ENCODE measurements around the gene GPR143.

Gene GPR143

DNA sequence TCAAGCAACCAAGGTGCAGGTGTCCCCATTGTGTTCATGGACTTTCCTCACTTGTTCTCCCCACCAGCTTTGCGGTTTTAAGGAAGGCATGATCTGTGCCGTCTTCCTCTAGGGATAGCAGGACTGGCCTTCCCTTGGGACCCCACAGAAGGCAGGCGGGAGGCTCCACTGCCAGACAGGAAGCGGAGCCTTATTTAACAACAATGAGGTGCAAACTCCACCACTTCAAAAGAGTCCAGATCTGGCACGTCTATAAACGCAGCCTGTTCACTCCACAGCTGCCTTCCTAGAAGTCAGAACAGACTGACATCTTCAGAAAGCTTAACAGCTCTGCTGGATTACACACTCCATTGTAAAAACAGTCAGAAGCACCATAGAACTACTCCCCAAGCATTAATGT, 1.7 kb upstream of the GPR143 start:
- no peak for DNase-seq

DNA sequence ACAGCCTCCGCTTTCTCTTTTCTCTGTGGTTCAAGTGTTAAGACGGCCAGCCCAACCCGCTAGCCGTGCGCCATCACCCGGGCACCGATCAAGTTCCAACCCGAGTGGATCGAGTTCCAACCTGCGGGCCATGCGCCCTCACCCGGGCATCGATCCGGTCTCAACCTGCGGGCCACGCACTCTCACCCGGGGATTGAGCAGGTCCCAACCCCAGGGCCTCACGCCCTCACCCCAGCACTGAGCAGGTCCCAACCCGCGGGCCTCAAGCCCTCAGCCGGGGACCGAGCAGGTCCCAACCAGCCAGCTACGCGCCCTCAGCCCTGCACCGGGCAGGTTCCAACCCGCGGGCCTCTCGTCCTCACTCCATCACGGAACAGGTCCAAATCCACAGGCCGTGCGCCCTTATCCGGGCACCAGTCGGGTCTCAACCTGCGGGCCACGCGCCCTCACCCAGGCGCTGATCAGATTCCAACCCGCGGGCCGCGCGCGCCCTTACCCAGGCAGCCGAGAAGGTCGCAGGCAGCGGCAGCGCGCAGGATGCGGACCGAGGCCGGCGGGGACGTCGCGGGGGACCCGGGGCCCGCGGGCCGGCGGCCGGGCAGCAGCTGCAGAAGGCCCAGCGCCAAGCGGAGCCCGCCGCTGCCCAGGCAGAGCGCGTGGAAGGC, 443 bp downstream of the GPR143 start:
- DNase-seq = no peak

DNA sequence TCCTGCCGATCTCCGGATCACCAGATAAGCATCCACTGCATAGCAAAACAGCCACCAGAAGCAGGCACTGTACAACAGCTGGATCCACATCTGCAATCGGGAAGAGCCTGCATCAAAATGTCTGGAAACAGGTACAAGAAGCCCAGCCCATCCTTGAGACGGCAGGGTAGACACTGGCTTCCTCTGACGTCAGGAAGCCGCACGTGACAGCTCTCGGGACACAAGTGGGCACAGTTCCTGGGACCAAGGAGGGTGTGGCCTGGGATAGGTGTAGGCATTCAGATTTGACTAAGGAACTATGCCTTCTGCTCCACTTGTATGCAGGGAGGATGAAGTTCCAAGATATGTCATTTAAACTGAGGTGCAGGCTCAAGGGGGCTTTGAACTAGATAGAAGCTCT, 6.3 kb downstream of the GPR143 start:
- DNase-seq = no peak

DNA sequence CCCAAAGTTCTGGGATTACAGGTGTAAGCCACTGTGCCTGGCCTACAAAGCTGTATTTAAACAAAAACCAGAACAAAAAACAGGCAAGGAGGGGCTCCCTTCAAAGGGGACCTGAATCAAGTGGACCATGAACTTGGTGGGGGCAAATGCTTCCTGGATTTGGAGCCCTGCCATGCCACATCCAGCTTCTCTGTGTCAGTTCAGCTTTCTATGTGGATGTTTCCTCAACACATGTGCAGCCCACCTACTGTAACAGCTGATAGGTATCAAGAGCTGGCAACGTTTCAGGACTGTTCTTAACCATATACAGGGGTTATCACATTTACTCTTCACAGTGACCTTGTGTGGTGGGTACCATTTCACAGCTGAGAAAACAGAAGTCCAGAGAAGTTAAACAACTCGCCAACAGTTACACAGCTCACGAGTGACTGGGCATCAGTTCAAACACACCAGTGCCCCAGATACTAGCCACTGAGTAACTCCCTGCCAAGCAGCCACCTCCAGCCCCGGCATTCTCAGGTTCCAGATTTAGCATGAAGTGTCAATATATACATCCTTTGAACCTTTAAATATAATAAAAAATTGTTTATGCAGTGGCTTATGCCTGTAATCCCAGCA, 7.5 kb downstream of the GPR143 start:
- no peak for DNase-seq

DNA sequence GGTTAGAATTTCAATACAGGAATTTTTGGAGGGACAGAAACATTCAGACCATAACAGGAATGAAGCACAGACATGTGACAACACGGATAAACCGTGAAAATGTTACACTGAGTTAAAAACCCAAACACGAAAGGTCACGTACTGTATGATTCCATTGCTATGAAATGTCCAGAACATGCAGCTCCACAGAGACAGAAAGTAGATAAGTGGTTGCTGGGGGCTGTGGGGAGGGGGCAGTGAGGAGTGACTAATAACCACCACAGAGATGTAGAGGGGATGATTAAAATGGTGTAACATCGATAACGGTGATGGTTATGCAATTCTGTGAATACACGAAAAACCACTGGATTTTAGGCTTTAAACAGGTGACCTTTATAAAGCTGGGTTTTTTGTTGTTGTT, 8.3 kb downstream of the GPR143 start:
- no peak for DNase-seq

DNA sequence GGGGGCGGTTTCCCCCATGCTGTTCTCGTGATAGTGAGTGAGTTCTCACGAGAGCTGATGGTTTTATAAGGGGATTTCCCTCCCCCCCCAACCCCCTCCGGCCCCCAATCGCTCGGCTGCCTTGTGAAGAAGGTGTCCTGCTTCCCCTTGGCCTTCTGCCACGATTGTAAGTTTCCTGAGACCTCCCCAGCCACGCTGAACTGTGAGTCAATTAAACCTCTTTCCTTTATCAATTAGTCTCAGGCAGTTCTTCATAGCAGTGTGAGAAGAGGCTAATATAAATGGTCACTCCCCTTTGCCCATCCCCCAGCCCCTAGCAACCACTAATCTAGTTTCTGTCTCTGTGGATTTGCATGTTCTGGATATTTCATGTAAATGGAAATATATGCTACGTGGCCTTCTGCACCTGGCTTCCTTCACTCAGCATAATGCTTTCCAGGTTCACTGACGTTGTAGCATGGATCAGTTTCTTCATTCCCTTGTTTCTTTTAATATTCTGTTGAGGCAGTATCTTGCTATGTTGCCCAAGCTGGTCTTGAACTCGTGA, 16.4 kb downstream of the GPR143 start:
- no peak for DNase-seq

DNA sequence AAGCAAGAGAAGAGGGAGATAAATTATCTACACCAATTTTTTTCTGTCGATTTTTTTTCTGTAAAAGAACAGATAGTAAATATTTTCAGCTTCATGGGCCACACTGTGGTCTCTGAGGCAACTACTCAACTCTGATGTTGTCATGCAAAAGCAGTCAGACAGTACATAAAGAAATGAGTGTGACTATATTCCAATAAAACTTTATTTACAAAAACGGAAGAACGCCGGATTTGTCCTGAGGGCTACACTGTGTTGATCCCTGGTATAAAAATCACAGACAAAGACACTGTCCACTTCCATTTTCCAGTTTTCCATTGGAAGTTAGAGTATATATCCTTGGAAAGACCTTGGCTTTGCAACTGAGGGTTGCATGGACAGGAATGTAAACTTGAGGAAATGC, 18.0 kb downstream of the GPR143 start:
- DNase-seq = no peak

DNA sequence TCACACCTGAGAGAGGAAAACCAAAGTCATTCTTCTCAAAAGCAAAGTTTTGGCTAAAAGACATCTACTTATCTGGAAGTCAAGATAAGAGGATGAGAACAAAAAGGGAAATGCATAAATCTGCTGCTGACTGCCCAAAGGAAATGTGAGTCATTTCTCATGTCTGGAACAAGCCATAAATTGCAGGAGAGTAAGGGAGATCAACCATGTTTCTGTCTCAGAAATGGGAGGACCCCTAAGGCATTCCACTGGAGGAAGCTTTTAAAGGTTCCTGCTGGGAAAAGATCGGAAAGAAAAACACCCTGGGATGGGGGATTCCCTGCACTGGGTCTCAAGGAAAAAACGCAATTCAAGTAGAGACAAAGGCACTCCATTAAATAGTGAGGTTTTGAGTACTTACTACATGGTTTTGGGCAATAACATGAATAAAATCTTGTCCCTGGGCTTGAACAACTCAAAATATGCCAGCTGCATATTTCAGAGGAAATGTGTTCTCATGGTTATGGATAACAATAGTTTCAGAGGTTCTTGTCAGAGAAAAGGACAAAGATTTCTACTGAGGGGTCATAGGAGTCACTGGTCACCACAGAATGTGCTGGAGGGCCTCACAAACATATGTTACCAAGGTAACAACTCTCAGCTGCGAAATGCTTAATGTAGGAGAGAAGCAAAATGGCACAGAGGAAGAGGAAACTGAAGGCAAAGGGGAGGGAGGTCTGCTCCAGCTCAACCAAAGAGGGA, 19.3 kb downstream of the GPR143 start:
- no peak for DNase-seq

DNA sequence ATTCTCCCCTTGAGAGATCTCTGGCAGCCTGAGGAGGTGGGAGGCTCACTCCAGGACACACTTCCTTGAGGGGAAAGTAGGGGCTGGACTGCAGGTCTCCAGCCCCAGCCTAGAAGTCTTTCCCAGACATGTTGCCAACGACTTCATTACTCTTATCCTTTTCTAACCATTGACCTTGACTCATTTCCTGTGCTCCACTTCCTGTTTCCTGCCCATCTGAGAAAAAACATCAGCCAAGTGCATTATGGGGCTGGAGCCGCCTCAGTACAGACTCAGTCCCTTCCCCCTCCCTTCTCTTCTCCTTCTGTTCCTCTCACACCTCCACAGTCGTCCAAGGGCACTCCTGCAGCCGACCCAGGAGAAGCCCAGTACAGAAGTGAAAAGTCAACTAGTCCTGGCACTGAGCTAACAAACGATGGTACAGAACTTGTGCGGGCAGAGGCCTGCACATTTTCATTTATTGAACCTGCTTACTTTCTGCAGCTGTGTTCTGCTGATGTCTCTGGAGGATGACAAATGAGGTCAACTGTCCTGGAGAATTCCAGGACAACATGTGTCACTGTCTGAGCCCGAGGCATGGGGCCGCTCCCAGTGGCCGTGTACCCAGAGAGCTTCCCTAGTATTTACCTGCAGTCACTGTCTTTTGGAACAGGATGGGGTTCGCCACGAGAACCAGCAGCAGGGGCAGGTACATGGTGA, 20.1 kb downstream of the GPR143 start:
- no peak for DNase-seq

DNA sequence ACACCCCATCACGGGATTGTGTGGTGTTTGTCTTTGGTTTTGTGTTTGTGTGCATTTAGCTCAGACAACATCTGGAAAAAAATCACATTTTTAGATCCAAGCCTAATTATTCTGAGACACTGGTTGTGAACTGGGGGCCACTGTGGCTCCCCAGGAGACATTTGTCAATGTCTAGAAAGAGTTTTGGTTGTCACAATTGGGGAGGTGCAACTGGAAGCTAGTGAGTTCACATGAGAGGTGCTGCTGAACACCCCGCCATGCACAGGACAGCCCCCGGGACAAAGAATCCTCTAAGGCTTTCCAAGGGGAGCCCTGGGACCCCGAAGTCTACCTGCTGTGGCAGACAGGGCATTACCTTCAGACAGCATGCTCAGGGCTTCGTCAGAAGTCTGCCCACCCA, 26.5 kb downstream of the GPR143 start:
- no peak for DNase-seq

DNA sequence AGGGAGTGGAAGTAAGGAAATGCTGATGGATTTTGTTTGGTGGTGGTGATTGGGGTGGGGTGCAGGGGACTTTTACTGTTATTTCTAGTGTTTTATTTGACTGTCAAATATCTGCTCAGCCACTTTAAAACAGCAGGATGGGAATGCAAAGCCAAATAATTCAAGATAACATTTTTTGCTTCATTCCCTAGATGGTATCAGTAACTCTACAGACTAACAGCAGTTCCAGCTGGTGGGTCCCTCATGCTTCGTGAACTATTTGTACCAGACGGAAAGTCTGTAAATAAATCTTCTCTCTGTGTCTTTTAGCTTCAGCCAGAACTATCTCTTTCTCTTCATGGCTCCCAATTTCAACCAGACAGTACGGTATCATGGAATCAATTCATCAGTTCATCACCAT, 27.5 kb downstream of the GPR143 start:
- no peak for DNase-seq

DNA sequence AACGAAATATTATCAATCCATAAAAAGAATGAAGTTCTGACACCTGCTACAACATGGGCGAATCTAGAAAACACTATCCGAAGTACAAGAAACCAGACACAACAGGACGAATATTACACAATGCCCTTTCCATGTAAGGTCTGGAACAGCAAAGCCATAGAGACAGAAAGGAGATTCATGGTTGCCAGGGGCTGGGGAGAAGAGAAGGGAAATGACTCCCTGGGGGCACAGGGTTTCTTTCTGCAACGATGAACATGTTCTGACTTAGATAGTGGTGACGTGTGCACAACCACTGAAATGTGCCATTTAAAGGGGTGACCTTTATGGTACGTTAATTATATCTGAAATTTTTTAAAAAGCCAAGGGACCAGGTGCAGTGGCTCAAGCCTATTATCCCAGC, 28.3 kb downstream of the GPR143 start:
- DNase-seq = no peak

DNA sequence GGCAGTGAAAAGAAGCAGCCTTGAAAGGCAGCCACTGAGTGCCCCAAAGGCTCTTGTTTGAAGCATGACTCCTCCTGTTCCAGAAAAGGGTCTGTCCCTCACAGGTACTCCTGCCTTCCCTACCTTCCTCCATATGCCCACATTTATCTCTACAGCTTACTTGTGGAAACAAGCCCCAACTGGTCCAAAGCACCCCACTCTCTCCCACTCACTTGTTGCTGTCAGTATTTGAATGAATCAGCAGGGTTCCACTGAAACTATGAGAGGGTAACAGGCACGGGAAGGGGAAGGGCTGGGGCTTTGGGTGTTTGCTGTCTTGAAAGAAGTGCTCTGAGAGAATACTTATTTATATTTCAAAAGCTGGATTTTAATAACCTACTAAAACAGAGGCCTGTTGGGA, 34.9 kb downstream of the GPR143 start:
- no peak for DNase-seq

DNA sequence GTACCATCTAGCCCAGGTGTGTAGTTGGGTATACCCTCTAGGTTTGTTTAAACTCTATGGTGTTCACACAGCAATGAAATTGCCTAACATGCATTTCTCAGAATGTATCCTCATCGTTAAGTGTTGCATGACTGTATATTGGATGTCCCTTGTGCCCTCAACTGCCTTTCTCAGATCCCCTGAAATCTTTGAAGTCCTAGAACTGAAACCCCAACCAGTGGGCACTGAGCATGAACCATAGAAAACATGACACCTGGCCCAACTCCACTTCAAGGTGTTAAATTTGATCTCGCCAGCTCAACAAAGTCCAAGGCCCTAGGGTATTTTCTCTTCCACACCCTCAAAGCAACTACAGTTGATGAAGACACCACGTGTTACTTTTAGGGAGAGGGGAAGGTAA, 35.6 kb downstream of the GPR143 start:
- DNase-seq = no peak

DNA sequence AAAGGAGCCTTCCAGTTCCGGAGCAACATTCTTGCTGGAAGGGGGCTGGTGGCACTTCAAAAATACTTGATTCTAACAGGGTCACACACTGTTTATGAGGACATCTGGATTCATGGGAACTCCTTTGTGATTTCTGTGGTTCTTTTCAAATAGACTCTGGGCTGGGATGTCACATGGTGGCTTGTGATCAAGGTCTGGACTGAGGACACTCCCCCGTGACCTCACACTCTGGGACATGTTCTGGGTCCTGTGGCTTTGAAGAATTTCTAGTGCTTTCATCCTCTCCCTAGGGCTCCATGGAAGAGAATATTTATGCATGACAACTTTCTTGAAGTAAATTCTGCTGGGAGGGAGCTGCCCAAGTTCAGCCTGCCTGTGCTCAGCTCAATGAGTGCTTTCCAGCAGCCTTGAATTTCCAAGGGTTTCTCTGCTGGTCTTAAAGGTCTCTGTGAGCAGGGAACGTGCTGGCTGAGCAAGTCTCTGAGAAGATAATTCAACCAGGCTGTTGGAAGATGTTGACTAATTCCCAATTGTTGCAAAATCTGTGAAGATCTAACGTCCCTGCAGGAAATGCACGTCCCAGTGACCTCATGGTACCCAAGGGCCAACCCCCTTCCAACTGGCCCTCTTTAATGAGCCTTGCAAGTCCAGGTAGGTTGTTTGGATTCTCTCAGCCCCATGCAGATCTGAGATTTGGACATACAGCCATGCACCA, 36.3 kb downstream of the GPR143 start:
- no peak for DNase-seq

DNA sequence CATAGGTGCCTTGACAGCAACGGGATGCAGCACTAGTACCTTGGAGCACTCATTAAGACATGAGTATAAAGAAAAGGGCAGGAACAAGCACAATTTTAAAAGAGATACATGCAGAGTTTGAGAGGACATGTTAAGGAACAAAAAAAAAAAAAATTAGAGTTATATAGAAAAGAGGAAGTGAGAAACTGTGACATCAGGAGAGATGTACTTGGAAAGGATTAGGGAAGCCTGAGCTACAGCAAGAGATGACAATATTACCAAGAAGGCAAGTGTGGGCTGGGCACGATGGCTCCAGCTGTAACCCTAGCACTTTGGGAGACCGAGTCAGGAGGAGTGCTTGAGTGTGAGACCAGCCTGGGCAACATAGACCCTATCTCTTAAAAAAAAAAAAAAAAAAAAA, 37.4 kb downstream of the GPR143 start:
- DNase-seq = no peak

DNA sequence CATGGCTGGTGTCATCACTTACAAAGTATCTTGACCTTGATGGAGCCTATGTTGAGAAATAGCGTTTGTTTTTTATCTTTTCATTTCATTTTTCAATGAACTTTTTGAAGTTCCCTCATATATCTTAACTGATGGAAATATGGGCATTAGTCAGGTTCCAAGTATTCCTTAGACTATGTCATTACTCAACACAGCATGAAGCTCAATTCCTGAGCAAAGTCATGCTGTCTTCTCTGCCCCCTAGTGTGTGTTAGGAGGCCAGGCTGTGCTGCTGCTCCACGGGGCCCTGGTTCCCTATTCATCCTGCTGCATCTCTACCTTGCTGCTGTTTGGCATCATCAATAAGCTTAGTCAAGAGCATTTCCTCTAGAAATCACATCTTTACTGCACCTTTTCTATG, 40.9 kb downstream of the GPR143 start:
- DNase-seq = no peak

DNA sequence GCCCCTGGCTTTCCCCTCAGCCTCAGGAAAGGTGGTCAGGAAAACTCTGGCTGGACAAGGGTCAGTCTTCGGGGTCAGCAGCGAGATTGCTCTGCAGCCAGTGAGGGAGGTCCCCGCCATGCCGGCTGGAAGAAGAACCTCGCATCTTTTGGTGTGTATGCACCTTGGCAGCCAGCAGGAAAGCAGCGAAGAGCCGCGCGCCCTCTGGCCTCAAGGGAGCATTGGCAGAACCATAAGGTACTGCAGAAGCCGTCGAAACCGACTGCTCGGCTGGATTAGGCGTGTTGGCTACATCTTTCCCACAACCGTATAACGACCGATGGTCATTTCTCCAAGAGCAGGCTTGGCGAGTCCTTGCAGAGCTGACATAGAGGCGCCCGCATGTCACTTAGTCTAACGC, 48.3 kb downstream of the GPR143 start:
- no peak for DNase-seq

DNA sequence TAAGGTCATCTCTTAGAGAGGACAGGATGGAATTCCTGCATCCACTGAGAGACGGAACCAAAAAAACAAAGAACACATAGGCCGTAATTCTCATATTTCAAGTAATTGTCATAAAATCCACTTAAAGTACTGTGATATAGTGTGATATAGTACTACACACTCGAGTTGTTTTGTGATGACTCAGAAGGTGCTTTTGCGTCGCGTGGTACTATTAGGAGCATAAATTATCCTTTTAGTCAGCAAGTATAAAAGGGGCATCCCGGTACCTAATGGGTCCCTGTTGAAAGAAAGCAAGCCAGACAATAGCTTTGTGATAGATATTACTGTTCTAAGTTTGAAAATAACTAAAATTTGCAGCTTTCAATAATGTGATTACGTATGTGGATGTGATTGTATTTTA, 55.3 kb downstream of the GPR143 start:
- no peak for DNase-seq

DNA sequence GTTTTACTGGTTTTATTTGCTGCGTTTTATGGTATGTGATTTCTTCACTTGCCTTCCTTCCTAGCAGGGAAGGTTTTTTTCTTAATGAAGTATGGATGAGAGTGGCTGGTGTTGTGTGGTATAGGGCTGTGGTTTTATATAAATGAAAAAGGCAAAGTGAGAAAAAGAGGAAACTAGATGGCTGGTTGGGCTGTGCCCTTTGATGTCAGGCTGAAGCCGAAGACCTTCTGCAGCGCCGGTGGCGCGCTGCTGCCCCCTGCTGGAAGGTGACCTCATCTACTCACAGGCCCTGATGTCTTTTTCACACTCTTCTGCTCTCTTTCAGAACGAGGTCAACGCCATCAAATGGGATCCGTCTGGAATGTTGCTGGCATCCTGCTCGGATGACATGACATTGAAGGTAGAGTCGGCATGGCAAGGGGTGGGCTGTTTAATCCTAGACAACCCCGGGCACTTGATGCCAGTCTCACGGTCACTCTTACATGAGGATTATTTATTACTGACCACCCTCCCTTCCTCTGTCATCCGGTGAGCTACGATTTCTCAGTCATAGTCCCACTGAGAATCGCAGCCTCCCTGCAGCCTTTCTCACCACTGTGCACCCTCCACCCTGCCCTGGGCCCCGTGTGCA, 56.6 kb downstream of the GPR143 start:
- peak; percentile 61 to 73 for DNase-seq

DNA sequence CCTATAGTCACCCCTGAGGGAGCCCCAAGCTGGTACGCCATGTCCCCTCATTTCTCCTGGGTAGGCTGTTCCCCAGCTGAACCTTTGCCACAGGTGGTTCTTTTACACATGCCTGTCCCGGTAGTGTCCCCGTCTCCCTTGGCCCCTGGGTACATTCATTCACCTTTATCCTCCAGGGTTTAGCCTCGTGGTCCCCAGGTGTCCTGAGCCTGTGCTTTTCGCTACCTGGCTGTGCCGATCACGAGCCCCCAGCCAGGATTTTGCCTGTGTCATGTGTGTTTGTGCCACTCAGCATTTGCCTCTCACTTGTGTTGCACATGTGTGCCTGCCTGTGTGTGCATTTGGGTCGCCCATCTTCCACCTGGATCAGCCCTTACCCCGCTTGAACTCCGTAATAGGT, 57.6 kb downstream of the GPR143 start:
- no peak for DNase-seq

DNA sequence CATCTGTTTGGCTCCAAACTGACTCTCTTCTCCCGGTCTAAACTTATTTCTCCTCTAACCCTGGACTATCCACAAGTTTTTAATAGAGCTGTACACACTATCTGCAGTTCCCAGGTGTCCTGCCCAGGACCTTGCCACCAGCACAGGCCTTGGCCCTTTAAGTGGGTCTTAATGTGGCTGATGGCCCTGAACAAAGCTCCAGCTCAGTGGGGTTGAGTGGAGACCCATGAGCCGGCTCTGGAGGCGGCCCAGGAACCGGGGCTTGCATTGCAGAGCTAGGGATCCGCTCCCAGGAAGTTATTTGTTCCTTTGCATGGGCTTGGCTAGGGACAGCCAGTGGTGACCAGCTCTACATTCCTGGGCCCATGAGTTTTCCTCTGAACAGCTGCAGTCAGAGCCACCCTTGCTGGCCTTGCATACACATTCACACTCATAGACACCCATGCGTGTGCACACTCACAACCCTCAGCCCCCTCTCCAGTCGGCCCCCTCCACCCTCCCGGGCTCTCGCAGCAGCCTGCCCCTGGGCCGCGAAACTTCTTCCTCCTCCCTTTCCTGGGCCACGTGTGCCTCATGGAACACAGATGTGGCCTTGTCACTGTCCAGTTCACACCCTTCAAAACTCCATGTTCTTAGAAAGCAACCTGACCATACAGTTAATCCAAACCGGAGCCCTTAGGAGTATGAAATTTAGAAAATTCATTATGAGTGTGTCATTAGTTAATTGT, 58.2 kb downstream of the GPR143 start:
- DNase-seq = no peak

All from stimulated activated CD4-positive, alpha-beta T cell treated with anti-CD3 and anti-CD28 coated beads, Interleukin-4, amount 100 ng/mL, for 4 hours (primary cell).